HCT116 (cell line): ENCODE measurements around the gene HLA-B. TPM values are rescaled to one million over a fixed set of nuclear protein-coding genes. Genes with fewer than 3 reads are reported as not detected.

ENCODE experiments used
- ATAC-seq: fragments of 200-7000 bp; cut with Tn5 transposase; 2 replicates; pipeline ENCODE4 v1.9.1; 2020; ENCODE audit warnings: mild to moderate bottlenecking, moderate library complexity
- BruUV-seq: library from RNA; stranded (reverse); fragments of 400-500 nt; replicated peaks from 2 replicates; lab custom pipeline; 2021; lab: Mats Ljungman, UMichigan
- CTCF ChIA-PET: fragments of 300-600 bp; sonication (Branson Sonifier 250); formaldehyde crosslinking; loops from one replicate; lab custom pipeline; 2021; ENCODE audit warnings: antibody characterized with exemption; lab: Charles Lee
- POLR2A ChIA-PET: fragments of 300-600, 350-600 bp; sonication (Branson Sonifier 250); formaldehyde crosslinking; loops from one replicate; lab custom pipeline; 2021; ENCODE audit warnings: antibody characterized with exemption; lab: Charles Lee
- RAD21 ChIA-PET, 2 experiments: fragments of 300-600 bp; sonication (Branson Sonifier 250); formaldehyde crosslinking; loops; one replicate each; lab custom pipeline; 2023; ENCODE audit warnings: low total read pairs in 2 of 2; ENCODE audit not compliant: uncharacterized antibody in 2 of 2, unreplicated experiment in 2 of 2, low non-redundant PET in 1 of 2; lab: Charles Lee
- DNase-seq: peaks from one replicate; pipeline ENCODE4 v3.0.0-alpha.2; 2010; ENCODE audit warnings: low read depth, low spot score
- H2AFZ ChIP-seq: fragments of 200-600 bp; shearing (Covaris generic), sonication (generic); 2 replicates; pipeline ENCODE4 v1.6.1; 2017; ENCODE audit warnings: low read depth, mixed run types, mixed read lengths, antibody characterized with exemption, low read length; ENCODE audit not compliant: poor library complexity, severe bottlenecking
- H3K27ac ChIP-seq: 2 replicates; pipeline ENCODE4 v1.5.1; 2012; ENCODE audit warnings: low read depth, low read length
- H3K27me3 ChIP-seq: fragments of 200-600 bp; sonication (generic); 2 replicates; pipeline ENCODE4 v1.6.1; 2016; ENCODE audit warnings: mixed run types, low read length, mixed read lengths; ENCODE audit not compliant: insufficient read depth
- H3K36me3 ChIP-seq, 2 experiments: fragments of 200-500 bp in 1 of 2; fragments of 200-600 bp in 1 of 2; sonication (Bioruptor generic) in 1 of 2; sonication (generic) in 1 of 2; 2 replicates each; pipeline versions ENCODE4 v1.5.1 to v1.6.1; 2014 to 2016; ENCODE audit warnings: low read length in 2 of 2, inconsistent platforms in 1 of 2, mixed read lengths in 1 of 2, mixed run types in 1 of 2; ENCODE audit not compliant: insufficient read depth in 2 of 2, control insufficient read depth in 1 of 2
- H3K4me1 ChIP-seq, 2 experiments: fragments of 200-600 bp in 1 of 2; sonication (generic) in 1 of 2; 2 replicates each; pipeline versions ENCODE4 v1.5.1 to v1.6.1; 2012 to 2017; ENCODE audit warnings: low read length in 2 of 2, inconsistent platforms in 1 of 2, mild to moderate bottlenecking in 1 of 2, mixed read lengths in 1 of 2, mixed run types in 1 of 2, moderate library complexity in 1 of 2; ENCODE audit not compliant: insufficient read depth in 2 of 2, control insufficient read depth in 1 of 2
- H3K4me2 ChIP-seq: fragments of 200-600 bp; sonication (generic); 2 replicates; pipeline ENCODE4 v1.6.1; 2017; ENCODE audit warnings: mixed run types, low read length, mixed read lengths
- H3K4me3 ChIP-seq, 2 experiments: fragments of 200-600 bp in 1 of 2; sonication (generic) in 1 of 2; replicated peaks in 1 of 2; 2 replicates each; pipeline ENCODE4 v1.5.1; 2011 to 2016; ENCODE audit warnings: low read length in 2 of 2, control low read depth in 1 of 2, low read depth in 1 of 2, mild to moderate bottlenecking in 1 of 2, mixed read lengths in 1 of 2, mixed run types in 1 of 2
- H3K79me2 ChIP-seq: fragments of 200-600 bp; sonication (generic); 2 replicates; pipeline ENCODE4 v1.6.1; 2017; ENCODE audit warnings: mild to moderate bottlenecking, mixed run types, low read length, moderate library complexity, mixed read lengths; ENCODE audit not compliant: insufficient read depth
- H3K9ac ChIP-seq: fragments of 200-600 bp; sonication (generic); 2 replicates; pipeline ENCODE4 v1.6.1; 2016; ENCODE audit warnings: low read length, mixed read lengths
- H3K9me2 ChIP-seq: fragments of 200-600 bp; sonication (generic), shearing (Covaris generic); 2 replicates; pipeline ENCODE4 v1.6.1; 2017; ENCODE audit warnings: mixed run types, mild to moderate bottlenecking, moderate library complexity; ENCODE audit not compliant: insufficient read depth
- H3K9me3 ChIP-seq, 2 experiments: fragments of 200-500 bp in 1 of 2; fragments of 200-600 bp in 1 of 2; sonication (Bioruptor generic) in 1 of 2; sonication (generic) in 1 of 2; 2 replicates each; pipeline ENCODE4 v1.6.1; 2014 to 2017; ENCODE audit warnings: low read length in 2 of 2, mixed read lengths in 2 of 2, inconsistent platforms in 1 of 2, low read depth in 1 of 2, mild to moderate bottlenecking in 1 of 2, mixed run types in 1 of 2, moderate library complexity in 1 of 2; ENCODE audit not compliant: control insufficient read depth in 1 of 2, insufficient read depth in 1 of 2
- H4K20me1 ChIP-seq: fragments of 200-600 bp; sonication (generic), shearing (Covaris generic); 2 replicates; pipeline ENCODE4 v1.6.1; 2017; ENCODE audit warnings: mixed run types, mild to moderate bottlenecking, moderate library complexity; ENCODE audit not compliant: insufficient read depth
- CTCF ChIP-seq, 3 experiments: fragments of 200-600 bp in 1 of 3; sonication (generic) in 1 of 3; IDR thresholded peaks in 2 of 3; conservative IDR thresholded peaks in 1 of 3; 2 replicates each; pipeline ENCODE4 v1.5.1; 2012 to 2017; ENCODE audit warnings: low read depth in 2 of 3, low read length in 2 of 3, antibody characterized with exemption in 1 of 3, borderline replicate concordance in 1 of 3, control low read depth in 1 of 3, mild to moderate bottlenecking in 1 of 3, mixed read lengths in 1 of 3, mixed run types in 1 of 3, moderate library complexity in 1 of 3; ENCODE audit not compliant: insufficient read depth in 1 of 3
- RAD21 ChIP-seq: IDR thresholded peaks from 2 replicates; pipeline ENCODE4 v1.6.1; 2012; ENCODE audit warnings: low read depth, mild to moderate bottlenecking
- SP1 ChIP-seq: IDR thresholded peaks from 2 replicates; pipeline ENCODE4 v1.6.1; 2012; ENCODE audit warnings: low read depth
- intact Hi-C: fragments of 100-400 bp; cut with micrococcal nuclease; formaldehyde crosslinking; loops from 2 replicates; pipeline ENCODE4 v1.10.0; 2022
- total RNA-seq: library from RNA; stranded (reverse); gene quantifications from one replicate; pipeline ENCODE4 v1.2.1, GENCODE V29; 2021; ENCODE audit not compliant: unreplicated experiment

The HLA-B gene
- total RNA-seq, 1 experiment from 2014 or later: 381 TPM

GRCh38 chr6:31396422-31397152 lies 39.6 kb upstream of the HLA-B start:
- BruUV-seq: no TSS peak
- no peak overlapping the region for H3K4me3 ChIP-seq
- H3K4me2 ChIP-seq: peak overlapping the region; percentile 67

More at GRCh38 chr6:31396422-31397152, 39.6 kb upstream of the HLA-B start:
- no peaks in the 10 kb centered on the region for H3K9me2 ChIP-seq
- H3K4me1 ChIP-seq: peaks cover 24 to 31% of the 10 kb centered on the region in 2 experiments
- POLR2A ChIA-PET: interaction anchor here (1.1 to 1.2 kb wide), 2 partner anchors 46 to 66 kb away, joined by 3 to 4 read pairs; no protein-coding TSS in a partner anchor
- no peak overlapping the region for H3K9ac ChIP-seq
- ATAC-seq (peak; percentile 46), DNase-seq (peak; percentile 75)
- H3K9me3 ChIP-seq: no peaks in the 10 kb centered on the region
- CTCF ChIA-PET: interaction anchor here (0.8 to 6.4 kb wide), 3 partner anchors 16 to 67 kb away, joined by 3 to 71 read pairs (median 5); no protein-coding TSS in a partner anchor
- H4K20me1 ChIP-seq: no peaks in the 10 kb centered on the region
- H2AFZ ChIP-seq: peak overlapping the region; percentile 41
- RAD21 ChIA-PET: no interaction called here
- H3K27me3 ChIP-seq: no peaks in the 10 kb centered on the region
- TF ChIP-seq RAD21 (peak; percentile 72), CTCF (IDR thresholded peaks at IDR 0.05 in 2 of 3, conservative IDR thresholded peaks at IDR 0.05 in 1 of 3; ENCODE audit: borderline replicate concordance in 1 of 3, insufficient read depth in 1 of 3, low read depth in 2 of 3, low read length in 2 of 3) (peak; percentile 77 to 84 (median 79)), SP1 (no peak)
- no peaks in the 10 kb centered on the region for H3K36me3 ChIP-seq
- 0 out of 2 replicates have a peak, but pooled peaks cover under 1% of the 10 kb centered on the region for H3K79me2 ChIP-seq
- H3K27ac ChIP-seq: no peak overlapping the region
- intact Hi-C loops: loop anchor here (1.0 to 5.0 kb wide), 2 partner anchors 96 to 202 kb away; no protein-coding TSS in a partner anchor
